Erythroblast (primary cell): ENCODE measurements around the gene DICER1.

ENCODE experiments used
- GATA1 ChIP-seq: IDR thresholded peaks from 2 replicates; pipeline ENCODE4 v1.6.1; 2011; ENCODE audit warnings: low read depth, mild to moderate bottlenecking, control low read depth, low read length, moderate library complexity
- POLR2A ChIP-seq: IDR thresholded peaks from 2 replicates; pipeline ENCODE4 v1.6.1; 2011; ENCODE audit warnings: mild to moderate bottlenecking, low read length

DNA sequence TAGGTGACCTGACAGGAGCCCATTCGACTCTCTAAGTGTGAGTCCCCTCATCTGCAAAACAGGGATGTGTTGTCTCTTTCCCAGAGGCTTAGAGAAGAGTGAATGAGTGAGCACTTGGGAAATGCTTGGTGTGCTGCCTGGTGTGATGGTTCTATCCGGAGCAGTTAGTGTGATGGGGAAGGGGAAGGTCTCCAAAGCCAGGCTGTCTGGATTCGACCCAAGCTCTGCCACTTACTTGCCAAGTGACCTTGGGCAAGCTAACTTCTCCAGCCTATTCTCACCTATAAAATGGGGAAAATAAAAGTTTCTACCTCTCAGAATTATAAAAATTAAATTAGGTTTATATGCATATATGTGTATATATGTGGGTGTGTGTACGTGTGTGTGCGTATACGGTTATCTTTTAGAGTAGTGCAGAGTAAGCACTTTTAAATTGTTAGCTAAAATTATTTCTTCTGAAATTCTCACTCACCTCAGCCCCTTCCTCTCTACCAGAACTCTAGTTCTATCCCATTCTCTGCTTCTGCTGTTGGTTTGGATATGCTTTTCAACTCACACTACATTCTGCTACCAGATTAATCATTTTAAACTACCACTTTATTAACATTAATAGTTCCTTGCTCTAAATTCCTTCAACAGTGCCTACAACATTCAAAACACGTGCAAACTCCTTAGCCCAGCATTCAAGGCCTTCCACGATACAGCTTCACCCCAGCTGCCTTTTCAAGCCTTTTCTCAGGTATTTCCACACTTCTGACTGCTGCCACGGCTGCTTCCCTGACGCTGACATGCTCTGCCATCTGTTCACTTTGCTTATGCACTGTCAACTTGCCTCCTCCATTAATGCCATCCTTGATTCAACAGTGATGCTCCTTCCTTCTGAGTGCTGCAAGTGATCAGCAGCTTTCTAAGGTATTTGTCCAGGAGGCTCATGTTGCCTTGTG is 55.3 kb downstream of the DICER1 start:
- TF ChIP-seq POLR2A (no peak), GATA1 (no peak)
